HuH-7.5 (cell line): ENCODE results near the gene USP14.

Source experiments
- DNase-seq: peaks from one replicate; pipeline ENCODE4 v3.0.0; 2011; ENCODE audit warnings: low spot score

Gene USP14

GRCh38 chr18:159933-160332 lies 1.6 kb downstream of the USP14 start:
- DNase-seq: no peak

DNA sequence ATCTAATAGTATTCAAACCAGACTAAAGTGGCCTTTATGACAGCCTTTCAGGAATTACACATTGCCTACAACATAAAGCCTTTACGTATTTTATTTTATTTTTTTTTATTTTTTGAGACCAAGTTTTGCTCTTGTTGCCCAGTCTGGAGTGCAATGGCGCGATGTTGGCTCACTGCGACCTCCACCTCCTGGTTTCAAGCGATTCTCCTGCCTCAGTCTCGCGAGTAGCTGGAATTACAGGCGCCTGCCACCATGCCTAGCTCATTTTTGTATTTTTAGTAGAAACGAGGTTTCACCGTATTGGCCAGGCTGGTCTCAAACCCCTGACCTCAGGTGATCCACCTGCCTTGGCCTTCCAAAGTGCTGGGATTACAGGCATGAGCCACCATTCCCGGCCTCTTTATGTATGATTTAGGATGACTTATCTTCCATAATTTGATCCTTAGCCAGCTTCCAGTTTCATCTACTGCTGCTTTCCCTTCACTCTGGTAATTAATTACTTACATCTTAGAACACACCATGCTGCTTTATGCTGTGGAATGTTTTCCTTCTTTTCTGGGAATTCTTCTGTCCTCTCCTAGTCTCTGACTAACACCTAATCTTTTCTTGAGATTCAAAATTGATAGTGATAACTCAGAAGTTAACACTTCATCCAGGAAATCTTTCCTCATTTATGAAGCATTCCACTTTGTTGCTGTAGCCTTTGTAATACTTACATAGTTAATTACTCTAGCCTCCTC lies 2.6 kb downstream of the USP14 start:
- DNase-seq: no peak

- DNase-seq: no peak
Measured at GRCh38 chr18:172361-172760, 14.0 kb downstream of the USP14 start.

DNA sequence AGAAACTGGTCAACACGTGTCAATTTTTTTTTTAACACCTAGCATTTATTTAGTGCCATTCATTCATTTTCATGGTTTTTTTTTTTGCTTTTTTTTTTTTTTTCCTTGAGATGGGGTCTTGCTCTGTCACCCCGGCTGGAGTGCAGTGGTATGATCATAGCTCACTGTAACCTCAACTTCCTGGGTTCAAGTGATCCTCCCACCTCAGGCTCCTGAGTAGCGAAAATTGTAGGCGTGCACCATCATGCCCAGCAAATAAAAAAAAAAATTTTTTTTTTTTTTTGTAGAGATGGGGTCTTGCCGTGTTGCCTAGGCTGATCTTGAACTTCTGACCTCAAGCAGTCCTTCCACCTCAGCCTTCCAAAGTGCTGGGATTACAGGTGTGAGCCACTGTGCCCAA lies 21.1 kb downstream of the USP14 start:
- no peak for DNase-seq

DNA sequence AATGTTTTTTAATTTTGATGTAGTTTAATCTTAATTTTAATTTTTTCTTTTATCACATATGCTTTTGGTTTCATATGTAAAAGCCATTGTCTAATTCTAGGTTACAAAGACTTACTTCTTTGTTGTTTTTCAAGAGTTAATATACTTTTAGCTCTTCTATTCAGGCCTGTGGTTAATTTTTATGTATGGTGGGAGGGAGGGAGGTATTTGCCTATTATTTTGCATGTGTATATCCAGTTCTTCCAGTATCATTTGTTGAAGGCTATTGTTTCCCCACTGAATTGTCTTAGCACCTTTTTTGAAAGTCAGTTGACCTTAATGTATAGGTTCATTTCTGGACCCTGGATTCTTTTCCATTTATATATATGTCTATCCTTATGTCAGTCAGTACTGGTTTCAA lies 23.4 kb downstream of the USP14 start:
- DNase-seq: no peak

GRCh38 chr18:183769-184168 lies 25.4 kb downstream of the USP14 start:
- DNase-seq: no peak

- DNase-seq: no peak
Measured at GRCh38 chr18:189254-189653, 30.9 kb downstream of the USP14 start.

GRCh38 chr18:191725-192124 lies 33.4 kb downstream of the USP14 start:
- DNase-seq: no peak

GRCh38 chr18:192801-193200 lies 34.4 kb downstream of the USP14 start:
- no peak for DNase-seq

DNA sequence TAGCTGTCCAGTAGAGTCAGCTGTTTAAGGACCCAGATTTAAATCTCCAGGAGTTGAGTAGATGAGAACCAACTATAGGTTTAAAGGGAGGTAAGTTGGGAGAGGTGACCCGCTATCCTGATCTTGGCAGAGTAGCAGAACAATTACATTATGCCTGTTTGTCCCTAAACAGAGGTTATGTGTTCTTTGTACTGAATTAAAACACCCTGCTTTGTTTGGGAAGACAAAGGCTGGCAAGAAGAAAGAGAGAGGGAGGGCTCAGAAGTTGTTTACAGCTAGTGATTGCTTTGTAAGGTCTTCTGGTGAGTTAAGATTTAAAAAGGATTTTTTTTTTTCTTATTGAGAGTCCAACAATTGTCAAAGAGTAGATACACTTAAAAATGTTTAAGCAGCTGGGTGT lies 37.3 kb downstream of the USP14 start:
- DNase-seq: no peak

DNA sequence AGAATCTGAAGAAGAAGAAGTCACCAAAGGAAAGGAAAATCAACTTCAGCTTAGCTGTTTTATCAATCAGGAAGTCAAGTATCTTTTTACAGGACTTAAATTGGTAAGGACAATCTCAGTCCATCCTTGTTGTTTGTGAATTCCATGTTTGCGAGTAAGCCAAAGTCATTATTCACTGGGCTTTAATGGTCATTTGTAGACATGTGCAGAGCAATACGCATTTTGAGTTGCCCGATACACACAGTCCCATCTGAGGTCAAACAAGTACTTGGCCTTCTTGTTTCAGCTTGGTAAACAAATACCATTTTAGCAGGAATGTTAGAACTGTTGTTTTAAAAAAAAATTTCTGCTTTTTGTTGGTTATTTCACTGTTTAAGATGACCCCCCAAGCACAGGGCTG lies 40.9 kb downstream of the USP14 start:
- no peak for DNase-seq

- no peak for DNase-seq
Measured at GRCh38 chr18:199768-200167, 41.4 kb downstream of the USP14 start.

DNA sequence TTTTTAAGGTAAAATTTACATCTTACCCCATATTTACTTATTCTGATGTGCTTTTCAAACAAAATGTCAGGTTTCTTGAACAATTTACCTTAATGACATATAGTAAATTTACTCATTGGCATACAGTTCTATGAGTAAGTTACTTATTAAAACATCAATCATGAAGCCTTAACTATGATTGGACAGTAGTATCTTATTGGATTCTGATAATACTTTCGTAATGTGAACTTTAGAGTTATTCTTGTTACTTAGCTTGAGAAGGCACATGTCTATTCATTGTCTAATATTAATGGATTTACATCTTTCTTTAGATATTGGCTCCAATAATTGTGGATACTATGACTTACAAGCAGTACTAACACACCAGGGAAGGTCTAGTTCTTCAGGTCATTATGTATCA lies 51.7 kb downstream of the USP14 start:
- no peak for DNase-seq

- DNase-seq: no peak
Measured at GRCh38 chr18:210733-211132, 52.4 kb downstream of the USP14 start.

DNA sequence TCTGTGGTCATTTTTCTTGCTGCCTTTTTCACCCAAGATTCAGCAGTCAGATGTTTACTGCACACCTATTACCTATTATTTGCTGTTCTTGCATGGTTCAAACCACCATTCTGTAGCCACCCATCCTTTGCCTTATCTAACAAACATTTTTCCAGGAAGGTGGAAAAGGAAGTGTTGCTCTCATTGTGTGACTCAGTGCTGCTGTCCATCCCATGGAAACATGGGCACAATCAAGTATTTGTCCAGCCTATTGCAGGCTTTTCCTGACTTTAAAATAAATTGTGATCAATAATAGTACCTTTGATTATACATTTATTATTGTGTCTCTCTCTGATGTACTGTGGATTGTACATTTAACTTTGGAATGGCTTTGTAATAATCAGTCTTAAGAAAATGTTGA lies 53.2 kb downstream of the USP14 start:
- no peak for DNase-seq

DNA sequence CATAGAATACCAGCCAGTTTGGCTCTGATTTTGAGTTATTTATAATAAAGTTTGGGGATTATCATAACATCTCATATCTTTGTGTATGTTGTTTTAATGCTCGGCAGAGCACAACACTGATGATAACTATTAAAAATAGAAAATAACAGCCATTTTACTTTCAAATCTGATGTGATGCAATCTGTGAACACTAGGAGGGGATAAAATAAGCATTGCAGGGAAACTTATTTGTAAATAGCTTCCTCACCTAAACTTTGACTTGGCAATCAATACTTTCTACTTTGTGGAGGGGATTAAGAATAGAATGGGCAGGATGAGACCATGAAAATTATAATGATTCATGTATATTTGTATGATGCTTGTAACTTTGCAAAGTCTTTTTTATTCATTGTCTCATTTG lies 54.4 kb downstream of the USP14 start:
- DNase-seq: no peak

- no peak for DNase-seq
Measured at GRCh38 chr18:213505-213904, 55.1 kb downstream of the USP14 start.

- DNase-seq: no peak
Measured at GRCh38 chr18:213966-214365, 55.6 kb downstream of the USP14 start.

DNA sequence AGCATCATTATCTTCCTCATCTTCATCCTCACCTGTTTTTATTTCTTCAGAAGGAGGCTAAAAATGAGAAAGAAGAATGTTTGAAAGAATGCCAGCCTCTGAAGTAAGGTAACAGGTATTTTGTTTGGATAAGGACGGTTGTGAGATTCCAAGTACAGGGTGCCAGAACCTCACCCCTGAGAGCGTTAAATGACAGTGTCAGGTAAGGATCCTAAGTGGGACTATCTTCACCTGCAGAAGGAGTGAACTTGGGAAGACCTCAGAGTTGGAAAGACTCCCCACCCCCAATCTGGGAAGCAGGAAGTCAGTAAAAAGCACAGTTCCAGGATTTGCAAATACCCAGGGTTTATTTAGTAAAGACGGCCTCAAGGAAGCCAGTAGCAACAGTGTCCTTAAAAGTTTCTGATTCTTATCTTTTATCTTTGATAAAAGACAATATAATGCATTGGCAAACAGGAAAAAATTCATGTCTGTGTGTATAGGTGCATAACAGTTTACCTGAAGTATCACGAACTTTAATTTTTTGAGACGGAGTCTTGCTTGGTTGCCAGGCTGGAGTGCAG lies 57.2 kb downstream of the USP14 start:
- DNase-seq: no peak

DNA sequence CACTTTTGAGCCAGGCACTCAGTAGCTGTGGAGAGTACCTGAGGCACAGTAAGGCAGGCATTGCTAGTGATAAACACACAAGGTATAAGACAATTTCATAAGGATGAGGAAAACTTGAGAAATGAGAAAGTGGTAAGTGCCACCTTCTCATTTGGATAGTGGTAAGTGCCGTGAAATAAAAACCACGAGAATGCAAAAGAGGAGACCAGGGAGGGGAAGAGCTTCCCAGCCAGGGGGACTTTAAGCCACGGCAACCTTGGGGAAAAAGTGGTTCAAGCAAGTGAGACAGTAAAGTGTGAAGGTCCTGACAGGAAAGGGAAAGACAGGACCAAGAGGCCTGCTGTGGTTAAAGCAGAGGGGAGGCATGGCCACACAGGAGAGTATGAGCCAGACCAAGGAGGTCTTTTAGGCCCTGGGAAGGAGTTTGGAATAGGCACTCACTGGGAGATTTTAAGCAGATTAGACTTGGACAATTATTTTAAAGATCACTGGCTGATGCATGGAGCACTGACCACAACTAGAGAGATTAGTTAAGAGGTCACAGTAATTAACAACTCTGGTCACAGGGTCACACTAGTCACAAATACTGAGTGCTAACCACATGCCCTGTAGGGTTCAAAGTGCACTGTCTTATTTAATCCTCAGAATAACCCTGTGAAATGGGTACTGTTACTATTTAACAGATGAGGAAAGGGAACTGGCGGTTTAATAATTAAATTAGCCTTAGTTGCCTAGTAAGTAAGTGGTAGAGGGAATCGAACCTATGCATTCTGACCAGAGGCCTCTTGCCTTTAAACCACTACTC lies 59.4 kb downstream of the USP14 start:
- DNase-seq: no peak

- DNase-seq: no peak
Measured at GRCh38 chr18:220708-221107, 62.4 kb downstream of the USP14 start.

GRCh38 chr18:225745-226144 lies 67.4 kb downstream of the USP14 start:
- DNase-seq: no peak

GRCh38 chr18:227374-227773 lies 69.0 kb downstream of the USP14 start:
- DNase-seq: no peak
